Stimulated activated CD8-positive, alpha-beta memory T cell treated with anti-CD3 and anti-CD28 coated beads, Interleukin-4, amount 100 ng/mL, for 24 hours (primary cell): ENCODE measurements around the gene ITPRIPL2.

Experiments
- DNase-seq: peaks from one replicate; pipeline ENCODE4 v3.0.0-alpha.2; 2020; ENCODE audit warnings: low read depth

ITPRIPL2 gene

GRCh38 chr16:19093631-19094541 is 19.9 kb upstream of the ITPRIPL2 start:
- DNase-seq, result no peak

GRCh38 chr16:19094542-19095365 is 19.0 kb upstream of the ITPRIPL2 start:
- no peak for DNase-seq

GRCh38 chr16:19095654-19096053 is 18.1 kb upstream of the ITPRIPL2 start:
- DNase-seq, result no peak

- no peak for DNase-seq
These were observed 15.6 kb upstream of the ITPRIPL2 start for GRCh38 chr16:19098173-19098572.

- no peak for DNase-seq
These were observed 11.4 kb upstream of the ITPRIPL2 start for GRCh38 chr16:19102187-19102872.

- no peak for DNase-seq
These were observed 9.2 kb upstream of the ITPRIPL2 start for GRCh38 chr16:19104607-19105006.

- no peak for DNase-seq
These were observed 8.6 kb upstream of the ITPRIPL2 start for GRCh38 chr16:19105131-19105530.

- DNase-seq, result no peak
These were observed 7.7 kb upstream of the ITPRIPL2 start for GRCh38 chr16:19105891-19106624.

GRCh38 chr16:19106625-19107020 is 7.1 kb upstream of the ITPRIPL2 start:
- no peak for DNase-seq

- DNase-seq, result no peak
These were observed 5.1 kb upstream of the ITPRIPL2 start for GRCh38 chr16:19108409-19109287.

- no peak for DNase-seq
These were observed 4.5 kb upstream of the ITPRIPL2 start for GRCh38 chr16:19109288-19109664.

GRCh38 chr16:19110537-19111360 is 3.0 kb upstream of the ITPRIPL2 start:
- DNase-seq, result no peak

- no peak for DNase-seq
These were observed 1.7 kb upstream of the ITPRIPL2 start for GRCh38 chr16:19112099-19112407.

GRCh38 chr16:19114359-19115147 is 789 bp downstream of the ITPRIPL2 start:
- no peak for DNase-seq

- DNase-seq, result no peak
These were observed 1.6 kb downstream of the ITPRIPL2 start for GRCh38 chr16:19115148-19116021.

GRCh38 chr16:19116711-19117449 is 3.1 kb downstream of the ITPRIPL2 start:
- no peak for DNase-seq

GRCh38 chr16:19118938-19119431 is 5.2 kb downstream of the ITPRIPL2 start:
- no peak for DNase-seq
